ENCODE results near the gene ARL5B.
"Not testable (repeated sequence)": the region's sequence is repeated elsewhere in the genome, so short reads cannot be mapped to it uniquely, and the experiment has no call there.

- TF ChIP-seq, protein P1, sequence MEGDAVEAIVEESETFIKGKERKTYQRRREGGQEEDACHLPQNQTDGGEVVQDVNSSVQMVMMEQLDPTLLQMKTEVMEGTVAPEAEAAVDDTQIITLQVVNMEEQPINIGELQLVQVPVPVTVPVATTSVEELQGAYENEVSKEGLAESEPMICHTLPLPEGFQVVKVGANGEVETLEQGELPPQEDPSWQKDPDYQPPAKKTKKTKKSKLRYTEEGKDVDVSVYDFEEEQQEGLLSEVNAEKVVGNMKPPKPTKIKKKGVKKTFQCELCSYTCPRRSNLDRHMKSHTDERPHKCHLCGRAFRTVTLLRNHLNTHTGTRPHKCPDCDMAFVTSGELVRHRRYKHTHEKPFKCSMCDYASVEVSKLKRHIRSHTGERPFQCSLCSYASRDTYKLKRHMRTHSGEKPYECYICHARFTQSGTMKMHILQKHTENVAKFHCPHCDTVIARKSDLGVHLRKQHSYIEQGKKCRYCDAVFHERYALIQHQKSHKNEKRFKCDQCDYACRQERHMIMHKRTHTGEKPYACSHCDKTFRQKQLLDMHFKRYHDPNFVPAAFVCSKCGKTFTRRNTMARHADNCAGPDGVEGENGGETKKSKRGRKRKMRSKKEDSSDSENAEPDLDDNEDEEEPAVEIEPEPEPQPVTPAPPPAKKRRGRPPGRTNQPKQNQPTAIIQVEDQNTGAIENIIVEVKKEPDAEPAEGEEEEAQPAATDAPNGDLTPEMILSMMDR (IDR thresholded peaks at IDR 0.05; ENCODE audit: control extremely low read depth in 1 of 3, insufficient read depth in 1 of 3, low read depth in 1 of 3, low read length in 3 of 3): not testable (repeated sequence)
- peak; percentile 29; the same call in 1 of the 2 replicates for TF ChIP-seq POLR2AphosphoS5 (IDR thresholded peaks at IDR 0.05; ENCODE audit: low read depth, low read length)
- TF ChIP-seq, protein P2, sequence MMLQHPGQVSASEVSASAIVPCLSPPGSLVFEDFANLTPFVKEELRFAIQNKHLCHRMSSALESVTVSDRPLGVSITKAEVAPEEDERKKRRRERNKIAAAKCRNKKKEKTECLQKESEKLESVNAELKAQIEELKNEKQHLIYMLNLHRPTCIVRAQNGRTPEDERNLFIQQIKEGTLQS (IDR thresholded peaks at IDR 0.05; ENCODE audit: insufficient read depth, low read depth, low read length): not testable (repeated sequence)
- TF ChIP-seq CBX8 (IDR thresholded peaks at IDR 0.05; ENCODE audit: borderline replicate concordance, low read depth, low read length); MAFK (IDR thresholded peaks at IDR 0.05; ENCODE audit: low read depth, low read length): not testable (repeated sequence)
These were observed 31.7 kb upstream of the ARL5B start for GRCh38 chr10:18627452-18628018.

Data from H1 (cell line).